Hematopoietic multipotent progenitor cell treated with erythropoietin and hydrocortisone succinate and interleukin-3 and kit ligand, for 4 days (in vitro differentiated cells): Measurements from ENCODE around the gene STRBP.
"Not testable (repeated sequence)": the region's sequence is repeated elsewhere in the genome, so short reads cannot be mapped to it uniquely, and the experiment has no call there.

Experiments
- DNase-seq: peaks from one replicate; pipeline ENCODE4 v3.0.0-alpha.2; 2015

STRBP gene

GRCh38 chr9:123186029-123186428, 82.4 kb downstream of the STRBP start:
- not testable (repeated sequence) for DNase-seq

GRCh38 chr9:123176949-123177348, 91.4 kb downstream of the STRBP start:
- no peak for DNase-seq

- no peak for DNase-seq
Measured at GRCh38 chr9:123175854-123176629, 92.3 kb downstream of the STRBP start.

- DNase-seq, result peak; percentile 20
Measured at GRCh38 chr9:123174887-123175518, 93.4 kb downstream of the STRBP start.

- DNase-seq, result no peak
Measured at GRCh38 chr9:123174079-123174478, 94.3 kb downstream of the STRBP start.

- no peak for DNase-seq
Measured at GRCh38 chr9:123169926-123170325, 98.5 kb downstream of the STRBP start.

- no peak for DNase-seq
Measured at GRCh38 chr9:123168586-123168985, 99.8 kb downstream of the STRBP start.

GRCh38 chr9:123167474-123167873, 100.9 kb downstream of the STRBP start:
- DNase-seq, result no peak

GRCh38 chr9:123165813-123166212, 102.6 kb downstream of the STRBP start:
- no peak for DNase-seq

GRCh38 chr9:123164285-123164684, 104.1 kb downstream of the STRBP start:
- DNase-seq, result no peak

GRCh38 chr9:123162791-123163345, 105.5 kb downstream of the STRBP start:
- no peak for DNase-seq

GRCh38 chr9:123162360-123162759, 106.0 kb downstream of the STRBP start:
- DNase-seq, result no peak

- no peak for DNase-seq
Measured at GRCh38 chr9:123157221-123157620, 111.2 kb downstream of the STRBP start.

GRCh38 chr9:123150708-123151503, 117.5 kb downstream of the STRBP start:
- no peak for DNase-seq

- DNase-seq, result no peak
Measured at GRCh38 chr9:123149067-123149466, 119.3 kb downstream of the STRBP start.

- DNase-seq, result no peak
Measured at GRCh38 chr9:123138163-123138562, 130.2 kb downstream of the STRBP start.

GRCh38 chr9:123135430-123135829, 133.0 kb downstream of the STRBP start:
- DNase-seq, result no peak

- no peak for DNase-seq
Measured at GRCh38 chr9:123132696-123133095, 135.7 kb downstream of the STRBP start.

- DNase-seq, result no peak
Measured at GRCh38 chr9:123131993-123132392, 136.4 kb downstream of the STRBP start.

GRCh38 chr9:123131258-123131657, 137.1 kb downstream of the STRBP start:
- no peak for DNase-seq

GRCh38 chr9:123129423-123129822, 139.0 kb downstream of the STRBP start:
- DNase-seq, result no peak

- no peak for DNase-seq
Measured at GRCh38 chr9:123128591-123128990, 139.8 kb downstream of the STRBP start.

GRCh38 chr9:123127512-123128075, 140.8 kb downstream of the STRBP start:
- no peak for DNase-seq
